MCF 10A (cell line): Measurements from ENCODE around the gene GRM1. TPM values are rescaled to one million over a fixed set of nuclear protein-coding genes. Genes with fewer than 3 reads are reported as not detected.

Experiments
- BruUV-seq: library from RNA; stranded (reverse); fragments of 400-500 nt; replicated peaks from 2 replicates; lab custom pipeline; 2021; lab: Mats Ljungman, UMichigan
- CTCF ChIA-PET: fragments of 300-600 bp; sonication (Branson Sonifier 250); formaldehyde crosslinking; extraction: SDS; loops from one replicate; lab custom pipeline; 2021; ENCODE audit warnings: antibody characterized with exemption, inconsistent platforms; lab: Yijun Ruan, JAX
- POLR2A ChIA-PET: fragments of 300-600, 350-650 bp; sonication (Branson Sonifier 250); formaldehyde crosslinking; extraction: SDS; loops from one replicate; lab custom pipeline; 2020; ENCODE audit warnings: antibody characterized with exemption, inconsistent platforms; lab: Yijun Ruan, JAX
- DNase-seq: peaks from one replicate; pipeline ENCODE4 v3.0.0-alpha.2; 2018; ENCODE audit not compliant: unreplicated experiment
- H3K27ac Mint-ChIP-seq: one replicate; pipeline ENCODE4 v1.8.0; 2022; ENCODE audit warnings: mild to moderate bottlenecking, low read depth, mixed read lengths; ENCODE audit not compliant: unreplicated experiment
- H3K27me3 Mint-ChIP-seq: one replicate; pipeline ENCODE4 v1.8.0; 2022; ENCODE audit warnings: mixed read lengths; ENCODE audit not compliant: insufficient read depth, unreplicated experiment
- H3K36me3 Mint-ChIP-seq: one replicate; pipeline ENCODE4 v1.8.0; 2022; ENCODE audit warnings: mild to moderate bottlenecking, moderate library complexity, mixed read lengths; ENCODE audit not compliant: insufficient read depth, unreplicated experiment
- H3K4me1 Mint-ChIP-seq: one replicate; pipeline ENCODE4 v1.8.0; 2022; ENCODE audit warnings: mixed read lengths; ENCODE audit not compliant: insufficient read depth, unreplicated experiment
- H3K4me3 Mint-ChIP-seq: one replicate; pipeline ENCODE4 v1.8.0; 2022; ENCODE audit warnings: mild to moderate bottlenecking, moderate library complexity, mixed read lengths; ENCODE audit not compliant: unreplicated experiment
- H3K9me3 Mint-ChIP-seq: one replicate; pipeline ENCODE4 v1.8.0; 2022; ENCODE audit warnings: mixed read lengths; ENCODE audit not compliant: unreplicated experiment
- CTCF ChIP-seq: fragments of 200-600 bp; IDR thresholded peaks from one replicate; pipeline ENCODE4 v1.8.0; 2022; ENCODE audit warnings: antibody characterized with exemption, mild to moderate bottlenecking; ENCODE audit not compliant: unreplicated experiment
- intact Hi-C: fragments of 100-400 bp; cut with micrococcal nuclease; formaldehyde crosslinking; loops from 2 replicates; pipeline ENCODE4 v1.14.1; 2022
- total RNA-seq: library from RNA; stranded (reverse); gene quantifications from 2 replicates; pipeline ENCODE4 v1.2.3, GENCODE V29; 2022

GRM1 gene
- total RNA-seq, 1 experiment from 2014 or later = not detected

- Mint-ChIP-seq H3K27me3 (no peaks in the 10 kb centered on the region), H3K9me3 (no peaks in the 10 kb centered on the region), H3K27ac (no peak overlapping the region), H3K4me1 (no peaks in the 10 kb centered on the region), H3K36me3 (no peaks in the 10 kb centered on the region), H3K4me3 (no peak overlapping the region)
- CTCF ChIA-PET = interaction anchor here (1.1 kb wide), 1 partner anchor 242 kb away, joined by 3 read pairs; no protein-coding TSS in a partner anchor
- POLR2A ChIA-PET = no interaction called here
- no TSS peak for BruUV-seq
- intact Hi-C loops = no loop called here
- no peak for DNase-seq
- TF ChIP-seq CTCF = no peak
These were observed 406.0 kb downstream of the GRM1 start for GRCh38 chr6:146434732-146435390.

GRCh38 chr6:146441907-146442306 is 413.0 kb downstream of the GRM1 start:
- H3K36me3 Mint-ChIP-seq = no peaks in the 10 kb centered on the region
- no peak for DNase-seq
- POLR2A ChIA-PET = no interaction called here
- no TSS peak for BruUV-seq
- H3K4me3 Mint-ChIP-seq = no peak overlapping the region
- CTCF ChIA-PET = no interaction called here
- no peak overlapping the region for H3K27ac Mint-ChIP-seq
- no peak for TF ChIP-seq CTCF
- peaks cover 12% of the 10 kb centered on the region for H3K27me3 Mint-ChIP-seq
- H3K4me1 Mint-ChIP-seq = no peaks in the 10 kb centered on the region
- no peaks in the 10 kb centered on the region for H3K9me3 Mint-ChIP-seq
- intact Hi-C loops = no loop called here

- BruUV-seq = no TSS peak
- CTCF ChIA-PET = no interaction called here
These were observed 415.3 kb downstream of the GRM1 start for GRCh38 chr6:146444189-146444588.

GRCh38 chr6:146445233-146445632 is 416.4 kb downstream of the GRM1 start:
- BruUV-seq = no TSS peak
- ChIA-PET CTCF (no interaction called here), POLR2A (no interaction called here)
- Mint-ChIP-seq H3K9me3 (peaks cover 8% of the 10 kb centered on the region), H3K27ac (no peak overlapping the region), H3K4me1 (no peaks in the 10 kb centered on the region), H3K27me3 (peaks cover 12% of the 10 kb centered on the region), H3K4me3 (no peak overlapping the region), H3K36me3 (no peaks in the 10 kb centered on the region)
- no peak for TF ChIP-seq CTCF
- intact Hi-C loops = no loop called here
- no peak for DNase-seq

More at GRCh38 chr6:146444189-146444588, 415.3 kb downstream of the GRM1 start:
- no peaks in the 10 kb centered on the region for H3K36me3 Mint-ChIP-seq
- H3K27me3 Mint-ChIP-seq = peaks cover 12% of the 10 kb centered on the region
- H3K27ac Mint-ChIP-seq = no peak overlapping the region
- POLR2A ChIA-PET = no interaction called here
- no peaks in the 10 kb centered on the region for H3K4me1 Mint-ChIP-seq
- no peak overlapping the region for H3K4me3 Mint-ChIP-seq
- no peak for TF ChIP-seq CTCF
- peaks cover 5% of the 10 kb centered on the region for H3K9me3 Mint-ChIP-seq
- no peak for DNase-seq
- intact Hi-C loops = no loop called here
